GM18861 (cell line): ENCODE measurements around the gene ULK4.
"Not testable (repeated sequence)": the region's sequence is repeated elsewhere in the genome, so short reads cannot be mapped to it uniquely, and the experiment has no call there.

Experiments used
- ATAC-seq: cut with Tn5 transposase; IDR thresholded peaks from one replicate; pipeline ENCODE4 v1.9.1; 2021; ENCODE audit not compliant: unreplicated experiment

The ULK4 gene

DNA sequence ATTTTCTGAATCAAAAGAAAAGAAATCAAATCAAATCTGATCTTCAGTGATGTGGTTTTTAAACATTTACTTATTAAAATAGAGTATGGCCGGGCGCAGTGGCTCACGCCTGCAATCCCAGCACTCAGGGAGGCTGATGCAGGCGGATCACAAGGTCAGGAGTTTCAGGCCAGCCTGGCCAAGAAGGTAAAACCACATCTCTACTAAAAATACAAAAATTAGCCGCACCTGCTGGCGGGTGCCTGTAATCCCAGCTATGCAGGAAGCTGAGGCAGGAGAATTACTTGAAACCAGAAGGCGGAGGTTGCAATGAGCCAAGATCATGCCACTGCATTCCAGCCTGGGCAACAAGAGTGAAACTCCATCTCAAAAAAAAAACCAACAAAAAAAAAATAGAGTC is 169.1 kb downstream of the ULK4 start:
- no peak for ATAC-seq

DNA sequence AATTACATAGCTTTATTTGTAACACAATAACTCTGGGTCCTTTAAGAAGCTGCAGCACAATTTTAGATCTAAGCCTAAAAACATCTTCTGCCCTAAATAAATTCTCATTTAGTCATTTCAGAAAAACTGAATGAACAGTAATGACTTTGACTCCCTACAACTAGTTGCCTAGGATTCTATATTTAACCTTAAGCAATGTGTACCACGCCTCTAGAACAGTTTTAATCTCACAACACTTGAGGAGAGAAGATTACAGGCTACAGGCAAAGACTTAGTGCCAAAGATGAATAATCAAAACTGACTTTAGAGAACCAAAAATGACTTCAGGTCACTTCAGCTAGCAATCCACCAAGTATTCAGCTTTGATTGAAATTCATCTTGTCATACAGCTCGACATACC is 192.8 kb downstream of the ULK4 start:
- ATAC-seq, result no peak

DNA sequence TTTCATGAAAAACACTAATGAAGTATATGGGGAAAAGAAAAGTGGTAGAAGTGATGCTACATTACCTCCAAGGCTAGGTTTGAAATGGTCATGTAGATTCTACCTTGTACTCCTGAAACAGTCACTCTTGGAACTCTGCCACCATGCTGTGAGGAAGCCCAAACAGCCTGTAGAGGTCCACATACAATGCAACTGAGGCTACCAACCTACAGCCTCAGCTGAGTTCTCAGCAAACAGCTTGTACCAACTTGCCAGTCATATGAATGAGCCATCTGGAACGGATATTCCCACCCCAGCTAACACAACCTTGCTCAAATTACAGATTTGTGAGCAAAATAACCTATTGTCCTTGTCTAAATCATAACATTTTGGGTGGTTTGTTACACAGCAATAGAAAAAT is 193.5 kb downstream of the ULK4 start:
- ATAC-seq, result no peak

DNA sequence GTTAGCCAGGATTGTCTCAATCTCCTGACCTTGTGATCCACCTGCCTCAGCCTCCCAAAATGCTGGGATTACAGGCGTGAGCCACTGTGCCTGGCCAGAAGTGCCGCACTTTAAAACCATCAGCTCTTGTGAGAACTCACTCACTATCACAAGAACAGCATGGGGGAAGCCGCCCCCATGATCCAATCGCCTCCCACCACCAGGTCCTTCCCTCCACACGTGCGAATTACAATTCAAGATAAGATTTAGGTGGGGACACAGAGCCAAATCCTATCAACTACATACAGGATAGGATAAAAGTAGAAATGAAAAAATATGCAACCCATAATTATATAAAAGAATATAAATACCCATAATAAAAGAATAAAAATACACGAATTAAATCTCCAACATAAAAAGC is 199.0 kb downstream of the ULK4 start:
- ATAC-seq, result not testable (repeated sequence)

DNA sequence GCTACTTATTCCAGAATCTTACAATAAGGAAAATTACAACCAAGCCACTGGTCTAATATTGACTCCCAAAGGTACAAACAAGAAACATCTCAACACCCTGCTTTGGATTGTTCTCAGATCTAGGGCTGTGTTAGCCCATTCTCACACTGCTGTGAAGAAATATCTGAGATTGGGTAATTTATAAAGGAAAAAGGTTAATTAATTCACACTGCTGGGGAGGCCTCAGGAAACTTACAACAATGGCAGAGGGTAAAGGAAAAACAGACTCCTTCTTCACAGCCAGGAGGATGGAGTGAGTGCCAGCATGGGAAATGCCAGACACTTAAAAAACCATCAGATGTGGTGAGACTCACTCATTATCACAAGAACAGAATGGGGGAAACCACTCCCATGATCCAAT is 208.3 kb downstream of the ULK4 start:
- ATAC-seq, result no peak

DNA sequence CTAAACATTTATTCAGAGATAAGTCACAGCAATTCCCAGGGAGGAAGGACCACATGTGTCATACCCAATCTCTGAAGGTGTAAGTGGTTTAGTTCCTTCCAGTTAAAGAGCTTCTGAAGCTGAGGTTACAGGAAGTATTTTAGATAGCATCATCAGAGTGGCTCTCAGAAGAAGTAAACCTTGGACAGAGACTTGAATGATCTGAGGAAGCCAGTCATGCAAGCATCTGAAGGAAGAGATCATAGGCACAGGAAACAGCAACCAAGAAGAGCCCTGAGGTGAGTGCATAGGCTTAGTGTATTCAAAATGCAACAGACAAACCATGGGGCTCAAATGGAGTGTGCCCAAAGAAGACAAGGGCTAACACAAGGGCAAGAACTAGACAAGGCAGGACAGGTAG is 210.3 kb downstream of the ULK4 start:
- no peak for ATAC-seq

DNA sequence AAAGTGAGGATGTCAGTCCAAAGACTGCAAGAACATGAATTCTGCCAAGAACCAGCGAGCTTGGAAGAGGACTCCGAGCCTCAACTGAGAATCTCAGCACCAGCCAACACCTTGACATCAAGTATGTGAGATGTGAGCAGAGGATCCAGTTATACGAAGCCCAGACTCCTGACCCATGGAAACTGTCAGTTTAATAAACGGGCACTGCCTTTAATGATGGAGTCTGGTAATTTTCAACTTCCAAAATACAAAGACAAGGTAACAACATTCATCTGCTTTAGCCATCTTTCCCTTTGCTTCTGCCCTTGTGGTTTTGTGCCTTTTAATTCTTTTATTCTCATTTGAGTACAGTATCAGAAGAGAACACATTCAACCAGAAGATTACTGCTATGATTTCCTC is 211.9 kb downstream of the ULK4 start:
- no peak for ATAC-seq

DNA sequence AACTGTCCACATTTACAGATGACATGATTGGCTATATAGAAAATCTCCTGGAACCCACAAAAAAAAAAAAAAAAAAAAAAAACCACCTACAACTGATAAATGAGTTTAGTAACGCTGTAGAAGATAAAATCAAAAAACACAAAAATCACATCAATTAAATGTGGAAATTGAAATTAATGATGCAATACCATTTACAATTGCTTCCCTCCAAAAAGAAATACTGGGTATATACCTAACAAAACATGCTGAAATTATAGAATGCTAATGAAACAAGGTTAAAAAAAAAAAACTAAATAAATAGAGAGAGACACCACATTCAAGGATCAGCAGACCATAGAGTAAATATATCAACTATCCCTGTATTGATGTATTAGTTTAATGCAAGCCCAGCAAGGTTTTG is 215.7 kb downstream of the ULK4 start:
- ATAC-seq, result no peak

DNA sequence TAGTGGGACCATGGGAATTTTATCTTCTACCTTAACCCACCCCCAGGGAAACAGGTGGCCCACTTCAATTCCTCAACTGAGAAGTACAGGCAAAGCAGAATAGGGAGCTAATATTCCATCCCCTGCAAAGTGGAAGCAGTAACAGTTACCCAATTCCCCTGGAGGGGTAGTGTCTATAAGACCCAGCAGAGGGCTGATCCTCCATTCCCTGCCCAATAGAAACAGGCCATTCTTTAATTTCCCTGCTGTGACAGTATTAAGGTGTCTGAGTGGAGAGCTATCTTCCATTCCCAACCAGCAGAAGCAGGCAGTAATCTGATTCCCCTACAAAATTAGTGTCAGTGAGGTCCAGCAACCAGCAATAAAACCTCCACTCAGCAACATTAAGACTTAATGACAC is 219.8 kb downstream of the ULK4 start:
- no peak for ATAC-seq

DNA sequence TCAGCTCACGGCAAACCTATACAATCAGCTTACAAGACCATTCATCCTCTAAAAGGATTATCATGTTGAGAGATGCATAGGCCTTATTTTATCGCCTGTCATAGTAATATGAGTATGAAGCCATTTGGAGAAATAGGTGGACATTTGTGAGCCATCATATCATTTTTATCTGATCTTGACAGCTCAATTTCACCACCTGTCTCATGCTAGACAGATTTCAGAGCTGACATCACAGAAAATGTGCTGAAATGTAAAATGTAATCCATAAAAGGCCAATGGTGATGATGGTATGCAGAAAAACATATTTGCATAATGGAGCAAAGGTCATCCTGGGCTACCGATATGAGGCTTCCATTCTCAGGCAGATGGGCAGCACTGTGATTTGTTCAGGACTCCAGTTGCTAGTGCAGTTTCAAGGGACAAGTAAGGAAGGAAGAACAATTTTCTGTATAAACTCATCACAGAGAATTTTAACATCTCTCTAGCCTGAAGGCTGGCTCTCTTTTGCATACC is 221.5 kb downstream of the ULK4 start:
- no peak for ATAC-seq

DNA sequence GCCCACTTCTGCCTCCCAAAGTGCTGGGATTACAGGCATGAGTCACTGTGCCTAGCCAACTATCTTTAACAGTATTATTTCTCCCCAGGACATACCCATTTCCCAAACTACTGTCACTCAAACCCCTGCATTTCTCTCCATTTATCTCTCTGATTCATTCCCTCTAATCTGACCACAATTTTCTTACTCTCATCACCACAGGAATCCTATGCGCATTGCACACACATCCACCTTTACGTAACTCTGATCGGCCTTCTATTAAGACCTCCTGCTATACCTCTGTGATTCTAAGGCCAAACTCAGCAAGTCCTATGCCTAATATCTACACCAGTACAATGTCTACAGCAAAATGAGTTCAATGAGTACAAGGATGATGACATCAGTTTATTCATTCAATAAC is 235.0 kb downstream of the ULK4 start:
- ATAC-seq, result no peak

DNA sequence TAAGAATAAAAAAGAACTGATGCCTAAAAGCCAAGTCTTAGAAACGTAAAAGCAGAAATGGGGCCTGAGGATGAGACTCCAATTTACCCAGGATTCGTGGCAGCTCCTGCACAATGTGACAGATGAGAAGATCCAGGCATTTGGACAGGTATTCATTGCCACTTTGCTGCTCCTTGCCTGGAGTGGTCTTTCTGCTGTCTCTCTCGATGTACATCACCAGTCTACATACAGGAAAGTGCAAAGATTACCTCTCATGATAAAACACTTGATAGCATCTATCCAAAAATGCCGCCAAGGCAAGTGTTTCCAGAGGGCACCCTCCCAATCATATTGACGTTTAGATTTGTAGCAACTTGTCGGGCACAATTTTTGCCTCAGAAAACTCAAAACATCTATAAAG is 244.3 kb downstream of the ULK4 start:
- ATAC-seq, result no peak

DNA sequence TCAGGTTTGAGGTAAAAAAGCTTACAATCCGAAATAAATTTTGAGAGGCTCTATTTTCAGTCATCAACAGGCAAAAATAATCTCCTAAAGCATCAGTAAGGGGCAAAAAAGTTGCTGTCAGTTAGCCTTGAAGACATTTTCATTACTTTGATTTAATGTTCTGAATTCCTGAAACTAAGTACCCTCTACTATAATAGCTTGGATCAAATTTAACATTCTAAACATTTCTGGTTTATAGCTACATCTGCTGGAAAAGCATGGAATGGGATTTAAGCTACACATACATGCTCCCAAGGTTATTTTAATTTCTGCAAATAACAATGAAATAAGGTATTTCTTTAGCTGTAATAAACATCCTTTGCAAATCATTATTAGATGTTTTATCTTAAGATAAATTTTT is 245.4 kb downstream of the ULK4 start:
- ATAC-seq, result no peak

DNA sequence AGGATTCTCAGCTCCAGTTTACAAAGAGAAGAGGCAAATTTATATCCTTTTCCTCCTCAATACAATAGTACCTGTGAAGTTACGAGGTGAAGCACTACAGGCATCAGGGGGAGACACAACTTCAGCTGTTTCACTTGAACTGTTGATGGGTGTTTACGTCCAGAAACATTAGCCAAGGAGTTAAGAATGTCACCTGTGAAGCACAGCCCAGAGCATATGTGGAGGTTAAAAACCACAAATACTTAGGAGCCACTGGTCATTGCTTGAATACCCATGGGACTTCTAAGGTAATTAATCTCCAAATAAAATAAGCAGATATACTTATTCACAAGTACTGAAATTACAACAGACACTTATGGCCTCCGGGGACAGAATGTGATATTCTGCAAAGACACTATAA is 246.5 kb downstream of the ULK4 start:
- no peak for ATAC-seq

DNA sequence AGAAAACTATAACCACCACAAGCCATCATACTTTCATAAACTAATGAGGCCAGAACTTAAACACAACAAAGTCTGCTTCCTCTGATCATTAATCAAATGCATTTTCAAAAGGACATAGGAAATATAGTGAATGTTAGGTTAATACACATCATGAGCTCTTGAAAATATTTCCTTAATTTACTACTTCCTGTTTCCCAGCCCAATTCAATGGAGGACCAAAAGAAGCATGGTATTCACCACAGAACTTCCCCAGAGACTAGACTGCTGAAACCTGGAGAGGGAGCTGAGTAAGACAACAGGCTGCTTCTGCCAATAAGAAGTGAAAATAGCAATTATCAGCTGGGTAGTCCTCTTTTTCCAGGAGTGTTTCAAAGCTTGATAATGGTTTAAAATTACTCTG is 250.3 kb downstream of the ULK4 start:
- no peak for ATAC-seq

DNA sequence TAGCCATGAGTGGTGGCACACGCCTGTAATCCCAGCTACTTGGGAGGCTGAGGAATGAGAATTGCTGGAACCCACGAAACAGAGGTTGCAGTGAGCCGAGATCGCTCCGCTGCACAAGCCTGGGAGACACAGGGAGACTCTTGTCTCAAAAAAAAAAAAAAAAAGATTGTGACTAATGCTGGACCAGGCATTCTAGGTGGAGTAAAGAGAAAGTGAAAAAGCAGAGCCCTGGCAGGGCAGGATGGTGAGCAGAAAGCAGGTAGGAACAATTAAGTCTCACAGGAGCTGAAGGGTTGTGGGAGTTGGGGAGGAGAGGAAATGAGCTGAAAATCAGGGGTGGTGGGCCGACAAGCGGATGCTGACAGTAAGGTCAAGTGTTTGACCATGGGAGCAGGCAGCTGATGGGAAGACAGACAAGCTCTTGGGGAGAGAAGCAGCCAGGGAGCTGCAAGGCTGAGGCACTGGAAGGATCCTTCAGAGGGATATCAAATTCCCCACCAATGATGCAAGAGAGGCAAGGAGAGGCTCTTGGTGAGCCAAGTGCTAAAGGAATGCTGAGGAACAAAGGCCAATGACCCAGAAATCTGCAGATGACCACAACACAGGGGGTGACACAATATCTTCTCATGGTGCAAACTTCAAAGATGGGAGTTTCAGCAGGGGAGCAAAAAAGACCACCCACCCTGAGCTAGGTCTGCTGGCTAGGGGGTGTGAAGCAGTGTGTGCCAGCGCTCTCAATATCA is 251.1 kb downstream of the ULK4 start:
- no peak for ATAC-seq

DNA sequence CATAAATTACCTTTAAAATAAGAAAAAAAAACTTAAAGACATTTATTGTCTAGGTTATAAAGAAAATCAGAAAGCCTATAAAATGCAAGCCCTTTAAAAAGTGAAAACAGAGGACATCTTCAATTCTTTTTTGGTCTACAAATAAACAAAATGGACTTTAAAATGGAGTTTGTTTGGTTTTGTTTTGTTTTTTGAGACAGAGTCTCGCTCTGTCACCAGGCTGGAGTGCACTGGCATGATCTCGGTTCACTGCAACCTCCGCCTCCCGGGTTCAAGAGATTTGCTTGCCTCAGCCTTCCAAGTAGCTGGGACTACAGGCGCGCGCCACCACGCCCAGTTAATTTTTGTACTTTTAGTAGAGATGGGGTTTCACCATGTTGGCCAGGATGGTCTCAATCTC is 252.7 kb downstream of the ULK4 start:
- ATAC-seq, result not testable (repeated sequence)

DNA sequence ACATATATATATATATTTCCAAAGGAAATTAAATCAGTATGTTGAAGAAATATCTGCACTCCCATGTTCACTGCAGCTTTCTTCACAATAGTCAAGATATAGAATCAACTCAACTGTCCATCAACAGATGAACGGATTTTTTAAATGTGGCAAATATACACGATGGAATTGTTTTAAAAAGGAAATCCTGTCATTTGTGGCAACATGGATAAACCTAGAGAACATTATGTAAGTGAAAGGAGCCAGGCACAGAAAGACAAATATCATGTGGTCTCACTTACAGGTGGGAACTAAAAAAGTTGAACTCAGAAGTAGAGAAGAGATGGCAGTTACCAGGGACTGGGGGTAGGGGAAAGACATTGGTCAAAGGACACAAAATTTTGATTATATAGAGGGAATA is 253.7 kb downstream of the ULK4 start:
- no peak for ATAC-seq

DNA sequence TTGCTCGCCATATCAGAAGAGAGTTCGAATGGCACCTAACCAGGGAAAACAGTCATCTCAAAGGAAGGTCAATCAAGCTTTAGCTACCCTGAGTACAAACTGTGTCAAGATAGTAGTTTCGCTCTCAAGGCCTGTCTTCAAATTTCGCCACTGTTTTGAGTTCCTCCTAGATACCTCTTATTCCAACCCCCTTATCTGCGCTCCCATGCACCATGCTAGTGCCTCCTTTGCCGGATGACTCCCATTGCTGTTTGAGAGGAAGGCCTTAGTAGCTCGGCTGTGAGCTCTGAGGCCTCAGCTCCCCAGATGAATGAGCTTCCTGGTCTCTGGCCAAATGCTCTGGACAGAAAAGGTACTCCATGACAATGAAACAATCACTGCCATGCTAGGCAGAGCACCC is 256.0 kb downstream of the ULK4 start:
- ATAC-seq, result no peak

DNA sequence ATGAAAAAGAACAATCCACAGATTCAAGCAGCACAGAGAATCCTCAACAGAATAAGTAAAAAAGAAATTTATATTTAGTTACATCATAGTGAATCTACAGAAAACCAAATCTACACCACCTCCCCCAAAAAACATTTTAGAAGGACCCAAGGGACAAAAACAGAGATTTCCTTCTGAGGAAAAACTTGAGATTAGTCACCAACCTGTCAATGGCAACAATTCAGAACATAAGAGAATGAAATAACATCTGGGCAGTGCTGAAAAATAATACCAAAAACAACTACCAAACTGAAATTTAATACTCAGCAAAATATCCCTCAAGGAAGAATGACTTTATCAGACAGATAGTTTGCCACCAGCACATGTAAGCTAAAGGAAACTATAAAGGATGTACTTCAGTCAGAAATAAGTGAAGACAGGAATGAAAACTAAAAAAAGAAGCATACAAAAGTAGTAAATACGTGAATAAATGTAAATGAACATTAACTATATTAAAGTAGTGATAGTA is 260.7 kb downstream of the ULK4 start:
- no peak for ATAC-seq

DNA sequence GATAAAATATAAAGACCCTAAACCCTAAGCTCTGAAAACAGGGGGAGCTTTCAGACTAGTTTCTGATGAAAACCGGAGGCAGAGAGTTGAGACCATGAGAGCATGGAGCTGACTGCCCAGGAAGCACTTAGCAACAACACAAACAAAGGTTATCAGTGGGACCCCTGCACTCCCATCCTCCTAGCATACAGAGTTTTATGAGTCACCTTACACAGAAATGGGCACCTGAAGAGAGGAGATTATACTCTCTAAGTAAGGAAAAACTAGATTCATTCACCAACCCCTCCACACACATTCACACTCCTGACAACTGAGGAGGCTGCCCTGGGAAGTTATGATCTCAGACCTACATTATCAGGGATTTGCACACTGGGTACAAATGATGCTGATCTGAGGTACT is 261.7 kb downstream of the ULK4 start:
- ATAC-seq, result no peak

DNA sequence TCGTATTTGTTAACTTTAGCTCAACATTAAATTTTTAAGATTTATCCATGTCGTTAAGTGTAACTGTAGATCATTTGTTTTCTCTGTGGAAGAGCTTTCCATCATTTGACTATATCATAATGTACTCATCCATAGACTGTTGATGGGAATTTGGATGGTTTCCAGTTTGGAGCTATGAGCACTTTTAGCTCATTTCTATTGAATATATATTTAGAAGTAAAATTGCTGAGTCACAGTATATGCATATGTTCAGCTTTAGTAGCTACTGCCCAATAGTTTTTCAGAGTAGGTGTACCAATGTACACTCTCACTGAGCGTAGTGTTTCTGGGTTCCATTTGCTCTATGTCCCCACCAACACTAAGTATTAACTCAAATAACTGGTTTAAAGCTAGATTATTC is 263.0 kb downstream of the ULK4 start:
- no peak for ATAC-seq

DNA sequence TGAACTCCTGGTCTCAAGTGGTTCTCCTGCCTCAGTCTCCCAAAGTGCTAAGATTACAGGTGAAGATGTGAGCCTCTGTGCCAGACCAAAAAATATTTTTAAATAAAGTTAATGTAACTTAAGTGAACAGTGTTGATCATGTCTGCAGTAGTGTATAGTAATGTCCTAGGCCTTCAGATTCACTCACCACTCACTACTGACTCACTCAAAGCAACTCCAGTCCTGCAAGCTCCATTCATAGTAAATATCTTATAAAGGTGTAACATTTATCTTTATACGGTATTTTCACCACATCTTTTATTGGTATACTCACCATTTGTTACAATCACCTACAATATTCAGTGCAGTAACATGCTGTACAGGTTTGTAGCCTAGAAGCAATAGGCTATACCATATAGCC is 264.2 kb downstream of the ULK4 start:
- ATAC-seq, result no peak
